ENCODE data around the gene PLCB1. TPM values are rescaled to one million over a fixed set of nuclear protein-coding genes. Genes with fewer than 3 reads are reported as not detected.

Gene PLCB1
- total and polyA plus RNA-seq, 2 donors (not counting 3 experiments of a cell fraction or from before 2014, with no cell fraction given), result 10.2 to 53.4 TPM

GRCh38 chr20:8837396-8837795 lies 705.3 kb downstream of the PLCB1 start:
- no peak for DNase-seq (ENCODE audit: low read depth, low spot score)
- FAIRE-seq, result no peak
- no peaks in the 10 kb centered on the region for H3K9me1 ChIP-seq (replicated peaks; ENCODE audit: control insufficient read depth, extremely low read depth, insufficient read depth, low read length)
- H3K27ac ChIP-seq (ENCODE audit: insufficient read depth, low read depth, low read length), result no peak overlapping the region
- CTCF ChIA-PET, result interaction anchor here (2.9 kb wide), 1 partner anchor 16 kb away, joined by 13 read pairs; no protein-coding TSS in a partner anchor
- H3K4me2 ChIP-seq (ENCODE audit: insufficient read depth, low read length), result no peak overlapping the region
- no peak overlapping the region for H2AFZ ChIP-seq (ENCODE audit: low read depth, low read length)
- H3K79me2 ChIP-seq (ENCODE audit: control insufficient read depth, insufficient read depth, low read length), result no peaks in the 10 kb centered on the region
- no peaks in the 10 kb centered on the region for H4K20me1 ChIP-seq (replicated peaks; ENCODE audit: control insufficient read depth, extremely low read depth, insufficient read depth, low read length)
- TF ChIP-seq POLR2A (IDR thresholded peaks at IDR 0.05; ENCODE audit: low read depth, low read length) (no peak), MYC (IDR thresholded peaks at IDR 0.05; ENCODE audit: low read depth, low read length) (no peak), GATA2 (IDR thresholded peaks at IDR 0.05; ENCODE audit: insufficient read depth, insufficient read length, low read depth, low read length) (no peak), JUN (IDR thresholded peaks at IDR 0.05; ENCODE audit: borderline replicate concordance, insufficient read depth, insufficient read length, low read depth) (no peak), POLR2AphosphoS5 (IDR thresholded peaks at IDR 0.05; ENCODE audit: insufficient read depth, low read depth, low read length) (no peak), CTCF (IDR thresholded peaks at IDR 0.05; ENCODE audit: extremely low read depth in 1 of 2, insufficient read depth in 1 of 2, low read depth in 1 of 2, low read length in 2 of 2) (no peak), MAX (IDR thresholded peaks at IDR 0.05; ENCODE audit: insufficient read depth, insufficient read length) (no peak), EZH2 (IDR thresholded peaks at IDR 0.05; ENCODE audit: borderline replicate concordance, low read depth, low read length, severe bottlenecking) (no peak), FOS (IDR thresholded peaks at IDR 0.05; ENCODE audit: borderline replicate concordance, insufficient read depth, low read length) (no peak)
- no peaks in the 10 kb centered on the region for H3K36me3 ChIP-seq (ENCODE audit: control insufficient read depth in 2 of 2, extremely low read depth in 1 of 2, insufficient read depth in 2 of 2, low read length in 2 of 2)
- no peak overlapping the region for H3K4me3 ChIP-seq (replicated peaks in 1 of 3; ENCODE audit: insufficient read depth in 1 of 3, low read depth in 1 of 3, low read length in 3 of 3)
- intact Hi-C loops (cut with micrococcal nuclease) (no loop called here), dilution Hi-C loops (cut with MboI; ENCODE audit: extremely low pct_ligation_motif_present, low sequenced_read_pairs) (no loop called here)
- H3K27me3 ChIP-seq (ENCODE audit: control insufficient read depth in 2 of 2, insufficient read depth in 2 of 2, low read length in 2 of 2), result no peaks in the 10 kb centered on the region
- H3K4me1 ChIP-seq (ENCODE audit: control insufficient read depth, extremely low read depth, insufficient read depth, low read length), result no peaks in the 10 kb centered on the region
- no peaks in the 10 kb centered on the region for H3K9me3 ChIP-seq (replicated peaks; ENCODE audit: control insufficient read depth, insufficient read depth, low read length)
- no peak overlapping the region for H3K9ac ChIP-seq (replicated peaks; ENCODE audit: extremely low read depth, insufficient read depth, low read length)
- BruUV-seq (replicated peaks), result no TSS peak
- POLR2A ChIA-PET, result no interaction called here
